Keratinocyte (primary cell): Measurements from ENCODE around the gene PALD1.

Experiments used
- EZH2 ChIP-seq: IDR thresholded peaks from one replicate; pipeline ENCODE4 v1.6.1; 2012; ENCODE audit warnings: inconsistent platforms, mild to moderate bottlenecking, low read length, moderate library complexity
- TF ChIP-seq, protein P1 (sequence below), 3 experiments: IDR thresholded peaks in 1 of 3; conservative IDR thresholded peaks in 1 of 3; optimal IDR thresholded peaks in 1 of 3; 2 replicates in 2 of 3; 3 replicates in 1 of 3; pipeline versions ENCODE3 to v1.5.1; 2011; ENCODE audit warnings: low read length in 3 of 3, mild to moderate bottlenecking in 3 of 3, moderate library complexity in 2 of 3, control low read depth in 1 of 3, inconsistent platforms in 1 of 3; ENCODE audit not compliant: insufficient read depth in 2 of 3; ENCODE audit errors: extremely low read depth in 1 of 3

DNA sequence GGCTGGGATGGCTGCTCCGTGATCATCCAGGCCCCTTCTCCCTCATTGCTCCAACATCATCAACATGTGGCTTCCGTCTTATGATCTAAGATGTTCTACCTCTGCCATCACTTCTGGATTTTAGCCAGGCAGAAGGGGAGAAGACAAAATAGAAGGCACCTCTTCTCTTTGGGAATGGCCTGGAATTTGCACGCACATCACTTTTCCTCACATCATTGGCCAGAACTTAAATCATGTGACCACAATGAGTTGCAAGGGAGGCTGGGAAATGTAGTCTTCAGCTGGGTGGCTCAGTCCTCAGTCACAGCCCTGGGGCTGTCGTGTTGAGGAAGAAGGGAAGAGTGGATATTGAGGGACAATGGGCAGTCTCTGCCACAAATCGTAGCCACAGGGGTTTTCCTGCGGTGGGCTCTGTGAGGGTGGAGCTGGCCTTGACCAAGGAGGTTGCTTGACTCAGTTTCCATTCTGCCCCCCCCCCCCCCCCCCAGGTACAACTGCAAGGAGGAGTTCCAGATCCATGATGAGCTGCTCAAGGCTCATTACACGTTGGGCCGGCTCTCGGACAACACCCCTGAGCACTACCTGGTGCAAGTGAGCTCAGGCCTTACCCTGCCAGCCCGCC lies 50.3 kb downstream of the PALD1 start:
- no peak for TF ChIP-seq EZH2
- TF ChIP-seq, protein P1, sequence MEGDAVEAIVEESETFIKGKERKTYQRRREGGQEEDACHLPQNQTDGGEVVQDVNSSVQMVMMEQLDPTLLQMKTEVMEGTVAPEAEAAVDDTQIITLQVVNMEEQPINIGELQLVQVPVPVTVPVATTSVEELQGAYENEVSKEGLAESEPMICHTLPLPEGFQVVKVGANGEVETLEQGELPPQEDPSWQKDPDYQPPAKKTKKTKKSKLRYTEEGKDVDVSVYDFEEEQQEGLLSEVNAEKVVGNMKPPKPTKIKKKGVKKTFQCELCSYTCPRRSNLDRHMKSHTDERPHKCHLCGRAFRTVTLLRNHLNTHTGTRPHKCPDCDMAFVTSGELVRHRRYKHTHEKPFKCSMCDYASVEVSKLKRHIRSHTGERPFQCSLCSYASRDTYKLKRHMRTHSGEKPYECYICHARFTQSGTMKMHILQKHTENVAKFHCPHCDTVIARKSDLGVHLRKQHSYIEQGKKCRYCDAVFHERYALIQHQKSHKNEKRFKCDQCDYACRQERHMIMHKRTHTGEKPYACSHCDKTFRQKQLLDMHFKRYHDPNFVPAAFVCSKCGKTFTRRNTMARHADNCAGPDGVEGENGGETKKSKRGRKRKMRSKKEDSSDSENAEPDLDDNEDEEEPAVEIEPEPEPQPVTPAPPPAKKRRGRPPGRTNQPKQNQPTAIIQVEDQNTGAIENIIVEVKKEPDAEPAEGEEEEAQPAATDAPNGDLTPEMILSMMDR (optimal IDR thresholded peaks at IDR 0.05 in 1 of 3, IDR thresholded peaks at IDR 0.05 in 1 of 3, conservative IDR thresholded peaks at IDR 0.05 in 1 of 3; ENCODE audit: extremely low read depth in 1 of 3, insufficient read depth in 2 of 3, low read length in 3 of 3) = no peak
